NCI-H69 (cell line): ENCODE data around the gene PRRC2A.
A peak's percentile ranks its signal among the peaks of the same experiment; 100 is the strongest.

Experiments
- DNase-seq: peaks from one replicate; lab custom pipeline; 2025; lab: John Stamatoyannopoulos, UW

Gene PRRC2A

GRCh38 chr6:31626952-31627351 is 6.4 kb downstream of the PRRC2A start:
- DNase-seq, result no peak

GRCh38 chr6:31627690-31628287 is 7.3 kb downstream of the PRRC2A start:
- no peak for DNase-seq

- DNase-seq, result no peak
Observed at GRCh38 chr6:31629014-31629413, 8.5 kb downstream of the PRRC2A start.

- DNase-seq, result no peak
Observed at GRCh38 chr6:31630177-31630934, 9.8 kb downstream of the PRRC2A start.

GRCh38 chr6:31631209-31631608 is 10.7 kb downstream of the PRRC2A start:
- DNase-seq, result no peak

GRCh38 chr6:31631681-31632278 is 11.3 kb downstream of the PRRC2A start:
- DNase-seq, result no peak

GRCh38 chr6:31632279-31632946 is 11.9 kb downstream of the PRRC2A start:
- DNase-seq, result no peak

- DNase-seq, result no peak
Observed at GRCh38 chr6:31633447-31633846, 12.9 kb downstream of the PRRC2A start.

- DNase-seq, result no peak
Observed at GRCh38 chr6:31634131-31634530, 13.6 kb downstream of the PRRC2A start.

- DNase-seq, result no peak
Observed at GRCh38 chr6:31634969-31635575, 14.6 kb downstream of the PRRC2A start.

- no peak for DNase-seq
Observed at GRCh38 chr6:31636698-31637596, 16.4 kb downstream of the PRRC2A start.

GRCh38 chr6:31639043-31639442 is 18.5 kb downstream of the PRRC2A start:
- DNase-seq, result no peak

GRCh38 chr6:31639449-31639861 is 18.9 kb downstream of the PRRC2A start:
- DNase-seq, result no peak

GRCh38 chr6:31640612-31641011 is 20.1 kb downstream of the PRRC2A start:
- DNase-seq, result no peak

- DNase-seq, result no peak
Observed at GRCh38 chr6:31641370-31641769, 20.9 kb downstream of the PRRC2A start.

GRCh38 chr6:31642798-31643570 is 22.5 kb downstream of the PRRC2A start:
- no peak for DNase-seq

GRCh38 chr6:31643818-31644454 is 23.4 kb downstream of the PRRC2A start:
- DNase-seq, result no peak

GRCh38 chr6:31645325-31645724 is 24.8 kb downstream of the PRRC2A start:
- no peak for DNase-seq

- DNase-seq, result peak; percentile 85
Observed at GRCh38 chr6:31651602-31652191, 31.2 kb downstream of the PRRC2A start.
